ENCODE results near the gene TNNT1.

- TF ChIP-seq, protein P1, sequence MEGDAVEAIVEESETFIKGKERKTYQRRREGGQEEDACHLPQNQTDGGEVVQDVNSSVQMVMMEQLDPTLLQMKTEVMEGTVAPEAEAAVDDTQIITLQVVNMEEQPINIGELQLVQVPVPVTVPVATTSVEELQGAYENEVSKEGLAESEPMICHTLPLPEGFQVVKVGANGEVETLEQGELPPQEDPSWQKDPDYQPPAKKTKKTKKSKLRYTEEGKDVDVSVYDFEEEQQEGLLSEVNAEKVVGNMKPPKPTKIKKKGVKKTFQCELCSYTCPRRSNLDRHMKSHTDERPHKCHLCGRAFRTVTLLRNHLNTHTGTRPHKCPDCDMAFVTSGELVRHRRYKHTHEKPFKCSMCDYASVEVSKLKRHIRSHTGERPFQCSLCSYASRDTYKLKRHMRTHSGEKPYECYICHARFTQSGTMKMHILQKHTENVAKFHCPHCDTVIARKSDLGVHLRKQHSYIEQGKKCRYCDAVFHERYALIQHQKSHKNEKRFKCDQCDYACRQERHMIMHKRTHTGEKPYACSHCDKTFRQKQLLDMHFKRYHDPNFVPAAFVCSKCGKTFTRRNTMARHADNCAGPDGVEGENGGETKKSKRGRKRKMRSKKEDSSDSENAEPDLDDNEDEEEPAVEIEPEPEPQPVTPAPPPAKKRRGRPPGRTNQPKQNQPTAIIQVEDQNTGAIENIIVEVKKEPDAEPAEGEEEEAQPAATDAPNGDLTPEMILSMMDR (IDR thresholded peaks at IDR 0.05), result no peak
- TF ChIP-seq POLR2A (IDR thresholded peaks at IDR 0.05), result no peak
These were observed 17.6 kb downstream of the TNNT1 start for GRCh38 chr19:55131421-55131820.

All from Peyer's patch (tissue), 4 donors.